22Rv1 (cell line): ENCODE results near the gene SLC15A3.

Experiments
- H3K27ac ChIP-seq: fragments of 450-650 bp; 2 replicates; pipeline ENCODE4 v1.5.1; 2017
- ZFX ChIP-seq: fragments of 450-650 bp; IDR thresholded peaks from 2 replicates; pipeline ENCODE4 v1.6.1; 2017; ENCODE audit warnings: antibody characterized with exemption, borderline replicate concordance
- TF ChIP-seq, protein P1 (sequence below): fragments of 450-650 bp; IDR thresholded peaks from 2 replicates; pipeline ENCODE4 v1.5.1; 2017; ENCODE audit warnings: mild to moderate bottlenecking

The SLC15A3 gene

DNA sequence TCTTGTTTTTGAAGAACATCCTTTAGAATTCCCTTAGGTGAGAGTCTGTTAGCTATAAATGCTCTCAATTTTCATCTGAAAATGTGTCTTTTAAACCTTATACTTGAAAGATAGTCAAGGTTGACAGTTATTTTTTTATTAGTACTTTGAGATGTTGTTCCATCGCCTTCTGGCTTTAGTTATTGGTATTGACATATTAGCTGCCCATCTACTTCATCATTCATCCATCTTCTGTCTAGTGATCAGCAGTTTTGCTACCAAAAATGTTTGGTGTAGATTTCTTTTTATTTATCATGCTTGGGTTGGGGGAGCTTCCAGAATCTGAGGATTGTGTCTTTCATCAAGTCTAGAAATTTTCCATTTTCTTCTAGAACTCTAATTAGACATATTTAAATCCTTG, 16.2 kb upstream of the SLC15A3 start:
- H3K27ac ChIP-seq: no peak overlapping the region

GRCh38 chr11:60966890-60967289, 14.9 kb upstream of the SLC15A3 start:
- H3K27ac ChIP-seq: no peak overlapping the region
- no peak for TF ChIP-seq ZFX
- TF ChIP-seq, protein P1, sequence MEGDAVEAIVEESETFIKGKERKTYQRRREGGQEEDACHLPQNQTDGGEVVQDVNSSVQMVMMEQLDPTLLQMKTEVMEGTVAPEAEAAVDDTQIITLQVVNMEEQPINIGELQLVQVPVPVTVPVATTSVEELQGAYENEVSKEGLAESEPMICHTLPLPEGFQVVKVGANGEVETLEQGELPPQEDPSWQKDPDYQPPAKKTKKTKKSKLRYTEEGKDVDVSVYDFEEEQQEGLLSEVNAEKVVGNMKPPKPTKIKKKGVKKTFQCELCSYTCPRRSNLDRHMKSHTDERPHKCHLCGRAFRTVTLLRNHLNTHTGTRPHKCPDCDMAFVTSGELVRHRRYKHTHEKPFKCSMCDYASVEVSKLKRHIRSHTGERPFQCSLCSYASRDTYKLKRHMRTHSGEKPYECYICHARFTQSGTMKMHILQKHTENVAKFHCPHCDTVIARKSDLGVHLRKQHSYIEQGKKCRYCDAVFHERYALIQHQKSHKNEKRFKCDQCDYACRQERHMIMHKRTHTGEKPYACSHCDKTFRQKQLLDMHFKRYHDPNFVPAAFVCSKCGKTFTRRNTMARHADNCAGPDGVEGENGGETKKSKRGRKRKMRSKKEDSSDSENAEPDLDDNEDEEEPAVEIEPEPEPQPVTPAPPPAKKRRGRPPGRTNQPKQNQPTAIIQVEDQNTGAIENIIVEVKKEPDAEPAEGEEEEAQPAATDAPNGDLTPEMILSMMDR: no peak

More for the DNA sequence above, 16.2 kb upstream of the SLC15A3 start:
- TF ChIP-seq ZFX: no peak
- TF ChIP-seq, protein P1: no peak

GRCh38 chr11:60964801-60965200, 12.8 kb upstream of the SLC15A3 start:
- TF ChIP-seq, protein P1: no peak
- no peak for TF ChIP-seq ZFX
- no peak overlapping the region for H3K27ac ChIP-seq

DNA sequence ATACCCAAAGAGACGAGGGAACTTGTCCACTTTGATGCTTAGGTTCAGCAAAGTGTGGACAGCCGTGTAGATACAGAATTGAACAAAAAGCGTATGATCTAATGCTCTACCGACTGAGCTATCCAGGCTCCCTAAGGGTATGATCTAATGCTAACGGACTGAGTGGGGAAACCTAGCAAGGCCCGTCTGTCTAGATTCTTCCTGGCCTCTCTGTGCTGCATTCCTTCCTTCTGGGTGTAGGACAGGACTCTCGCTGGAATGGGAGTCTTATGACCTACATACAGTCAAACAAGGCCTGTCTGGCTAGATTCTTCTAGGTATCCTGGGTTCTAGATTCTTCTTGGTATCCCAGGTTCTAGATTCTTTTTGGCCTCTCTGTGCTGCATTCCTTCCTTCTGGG, 8.4 kb upstream of the SLC15A3 start:
- no peak for TF ChIP-seq ZFX
- TF ChIP-seq, protein P1: no peak

DNA sequence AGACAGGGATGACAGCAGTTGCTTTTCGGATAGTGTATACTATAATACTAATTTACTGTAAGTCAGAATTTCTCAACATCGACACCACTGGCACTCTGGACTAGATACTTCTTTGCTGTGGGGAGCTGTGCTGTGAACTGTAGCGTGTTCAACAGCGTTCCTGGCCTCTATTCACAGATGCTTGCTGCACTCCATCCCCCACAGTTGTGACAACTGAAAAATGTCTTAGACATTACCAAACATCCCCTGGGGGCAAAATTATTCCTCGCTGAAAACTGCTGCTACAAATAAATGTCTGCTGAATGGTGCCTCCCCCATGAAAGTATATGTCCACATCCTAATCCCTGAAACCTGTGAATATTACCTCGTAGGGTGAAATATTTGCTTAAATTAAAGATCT, 7.5 kb upstream of the SLC15A3 start:
- no peak overlapping the region for H3K27ac ChIP-seq
- TF ChIP-seq, protein P1: no peak
- TF ChIP-seq ZFX: no peak

More for the DNA sequence above, 8.4 kb upstream of the SLC15A3 start:
- H3K27ac ChIP-seq: no peak overlapping the region

DNA sequence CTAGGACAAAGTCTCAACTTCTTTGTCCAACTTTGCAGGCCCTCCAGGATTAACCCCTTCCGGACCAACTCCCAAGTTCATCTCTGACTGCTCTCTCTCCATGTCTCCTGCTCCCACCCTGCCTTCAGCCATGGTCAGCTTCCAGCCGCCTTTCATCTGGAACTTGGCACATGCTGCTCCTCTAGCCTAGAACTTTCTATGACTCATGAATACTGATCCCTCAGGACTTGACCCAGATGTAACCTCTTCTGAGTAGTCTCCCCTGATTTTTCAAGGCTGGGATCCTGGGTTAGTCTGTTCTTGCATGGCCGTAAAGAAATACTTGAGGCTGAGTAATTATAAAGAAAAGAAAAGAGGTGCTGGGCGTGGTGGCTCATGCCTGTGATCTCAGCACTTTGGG, 5.2 kb upstream of the SLC15A3 start:
- TF ChIP-seq ZFX: no peak
- TF ChIP-seq, protein P1: no peak
- H3K27ac ChIP-seq: no peak overlapping the region

- TF ChIP-seq ZFX: no peak
- TF ChIP-seq, protein P1: no peak
These were observed 3.6 kb upstream of the SLC15A3 start for GRCh38 chr11:60955571-60955970.

More at GRCh38 chr11:60955571-60955970, 3.6 kb upstream of the SLC15A3 start:
- H3K27ac ChIP-seq: no peak overlapping the region
